ENCODE measurements around the gene B4GALNT3.

The B4GALNT3 gene

DNA sequence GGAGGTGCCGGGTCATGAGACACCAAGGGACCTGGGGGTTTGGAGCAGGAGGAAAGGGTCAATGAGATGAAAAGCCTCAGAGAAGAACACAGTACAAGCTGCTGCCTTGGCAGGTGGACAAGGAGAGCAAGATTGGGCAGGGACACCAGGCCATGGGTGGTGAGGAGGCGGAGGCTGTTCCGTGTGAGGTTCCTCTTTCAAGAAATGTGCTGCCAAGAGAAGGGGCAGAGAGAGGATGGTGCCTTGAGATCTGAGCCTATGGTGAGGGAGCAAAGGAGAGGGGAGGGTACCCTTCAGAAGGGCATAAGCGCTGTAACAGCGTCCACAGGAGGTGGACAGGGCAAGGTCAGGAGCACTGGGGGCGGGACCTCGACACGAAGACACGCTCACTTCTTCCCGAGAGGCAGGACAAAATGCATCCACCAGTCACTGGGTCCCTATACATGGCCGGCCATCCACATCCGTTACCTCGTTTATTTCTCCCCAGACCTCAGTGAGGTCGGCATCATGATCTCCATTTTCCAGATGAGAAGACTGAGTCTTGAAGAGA, 100.2 kb downstream of the B4GALNT3 start:
- no peak for DNase-seq (ENCODE audit: low spot score)

DNA sequence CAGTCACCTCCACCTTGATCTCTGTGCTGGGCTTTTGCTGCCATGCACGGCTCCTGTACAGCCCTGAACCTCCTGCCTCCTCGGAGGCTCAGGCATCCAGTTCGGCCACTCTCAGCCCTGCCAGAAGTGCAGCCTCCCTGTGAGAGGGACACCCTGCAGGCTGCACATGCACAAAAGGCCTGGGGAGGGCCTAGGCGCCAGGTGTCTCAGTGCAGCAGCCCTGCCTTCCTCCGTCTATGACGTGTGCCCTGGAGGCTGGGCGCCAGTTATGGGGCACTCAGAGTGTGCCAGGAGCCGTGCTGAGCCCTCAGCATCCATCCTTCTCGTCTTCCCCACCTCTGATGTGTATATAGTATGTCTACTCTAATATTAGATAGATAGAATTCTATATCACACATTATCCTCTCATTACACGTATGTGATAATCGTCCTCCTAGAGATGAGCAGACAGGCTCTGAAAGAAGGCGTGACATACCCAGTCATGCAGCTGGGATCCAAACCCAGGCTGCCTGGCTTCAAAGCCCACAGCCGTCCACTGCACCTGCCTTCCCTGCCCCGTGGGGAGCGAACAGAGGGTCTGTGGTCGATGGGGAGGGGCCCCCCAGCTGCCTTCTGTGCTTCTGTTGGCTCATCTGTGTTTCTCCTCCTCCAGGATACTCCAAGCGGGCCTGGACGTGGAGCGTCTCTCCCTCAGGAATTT, 101.1 kb downstream of the B4GALNT3 start:
- no peak for DNase-seq (ENCODE audit: low spot score)

DNA sequence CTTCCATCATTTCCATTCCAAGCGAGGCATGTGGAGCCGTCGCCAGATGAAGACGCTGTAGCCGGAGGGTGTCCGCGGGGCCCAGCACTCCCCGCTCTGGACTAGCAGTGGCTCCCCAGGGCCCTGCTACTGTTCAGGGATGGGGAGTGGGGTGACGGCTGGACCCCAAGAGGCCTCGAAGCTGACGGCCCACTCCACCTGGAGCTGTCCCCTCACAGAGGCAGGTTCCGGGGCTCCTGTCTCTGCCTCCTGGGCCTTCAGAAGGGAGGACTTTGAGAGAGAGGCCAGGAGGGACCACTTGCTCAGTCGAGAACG, 101.6 kb downstream of the B4GALNT3 start:
- no peak for DNase-seq (ENCODE audit: low spot score)

DNA sequence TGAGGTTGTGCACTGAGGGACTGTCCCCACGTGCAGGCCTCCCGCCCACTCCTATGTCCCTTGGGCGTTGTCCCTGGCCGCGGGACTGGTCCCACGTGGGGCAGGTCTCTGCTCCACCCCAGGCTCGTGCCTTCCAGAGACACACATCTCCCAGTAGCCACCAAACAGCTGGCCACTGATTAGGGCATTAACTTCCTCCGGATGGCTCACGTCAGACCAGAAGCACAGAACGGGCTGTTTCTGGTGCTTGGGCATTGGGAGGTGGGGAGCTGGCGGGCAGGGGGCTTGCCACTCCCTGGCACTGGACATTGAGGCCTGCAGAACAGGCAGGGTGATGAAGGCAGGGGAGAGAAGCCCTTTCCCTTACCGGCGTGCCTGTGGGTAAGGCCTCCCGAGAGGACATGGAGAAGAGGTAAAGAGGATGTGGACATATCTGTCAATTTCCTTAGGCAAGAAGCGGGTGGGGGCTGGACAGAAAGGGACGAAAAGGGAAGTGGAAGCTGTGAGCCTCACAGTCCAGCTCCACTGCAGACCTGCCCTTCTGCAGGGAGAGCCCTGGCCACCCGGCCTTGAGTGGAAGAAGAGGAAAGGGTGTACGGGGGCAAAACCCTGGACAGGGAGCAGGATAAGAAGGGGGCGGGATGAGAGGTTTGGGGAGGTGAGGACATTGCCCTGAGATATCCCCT, 102.3 kb downstream of the B4GALNT3 start:
- no peak for DNase-seq (ENCODE audit: low spot score)

DNA sequence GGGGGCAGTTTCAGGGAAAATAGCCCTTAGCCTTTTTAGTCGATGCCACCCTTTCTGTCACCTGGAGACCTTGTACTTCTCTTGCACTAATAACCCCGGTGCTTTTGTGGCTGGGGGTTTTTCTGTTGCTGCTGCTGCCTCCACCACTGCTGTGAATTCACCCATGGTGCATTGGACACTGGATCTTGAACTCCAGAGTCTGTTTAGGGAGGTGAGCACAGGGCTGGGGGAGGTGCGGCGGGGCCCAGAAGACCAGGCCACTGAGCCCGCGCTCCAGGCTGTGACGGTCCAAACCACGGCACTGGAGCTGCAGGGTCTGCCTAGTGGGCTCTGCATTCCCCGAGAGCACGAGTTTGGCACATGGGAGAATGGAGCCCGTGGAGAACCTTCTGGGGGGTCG, 102.9 kb downstream of the B4GALNT3 start:
- no peak for DNase-seq (ENCODE audit: low spot score)

DNA sequence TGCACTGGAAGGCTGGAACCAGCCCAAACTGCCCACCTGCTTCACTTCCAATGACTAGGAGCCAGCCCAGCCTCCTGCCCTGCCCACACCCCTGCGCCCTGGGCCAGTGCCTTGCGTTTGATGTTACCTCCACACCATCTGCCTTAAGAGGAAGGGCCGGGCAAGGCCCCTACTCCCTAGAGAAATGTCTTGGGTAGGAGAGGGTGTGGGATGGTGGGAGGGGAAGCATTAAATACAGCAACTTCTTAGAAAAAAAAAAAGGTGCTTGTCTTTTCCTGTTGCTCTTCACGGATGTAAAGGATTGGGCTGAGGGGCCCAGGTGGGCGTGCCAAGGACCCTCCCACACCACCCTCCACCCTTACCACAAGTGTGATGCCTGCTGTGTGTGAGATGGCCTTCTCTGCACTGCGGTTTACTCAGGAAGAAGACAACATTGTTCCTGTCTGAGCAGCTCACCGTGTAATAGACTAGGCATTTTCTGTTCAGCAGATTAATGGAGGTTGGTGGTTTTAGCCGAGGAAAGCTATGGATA, 103.6 kb downstream of the B4GALNT3 start:
- DNase-seq (ENCODE audit: low spot score), result no peak

DNA sequence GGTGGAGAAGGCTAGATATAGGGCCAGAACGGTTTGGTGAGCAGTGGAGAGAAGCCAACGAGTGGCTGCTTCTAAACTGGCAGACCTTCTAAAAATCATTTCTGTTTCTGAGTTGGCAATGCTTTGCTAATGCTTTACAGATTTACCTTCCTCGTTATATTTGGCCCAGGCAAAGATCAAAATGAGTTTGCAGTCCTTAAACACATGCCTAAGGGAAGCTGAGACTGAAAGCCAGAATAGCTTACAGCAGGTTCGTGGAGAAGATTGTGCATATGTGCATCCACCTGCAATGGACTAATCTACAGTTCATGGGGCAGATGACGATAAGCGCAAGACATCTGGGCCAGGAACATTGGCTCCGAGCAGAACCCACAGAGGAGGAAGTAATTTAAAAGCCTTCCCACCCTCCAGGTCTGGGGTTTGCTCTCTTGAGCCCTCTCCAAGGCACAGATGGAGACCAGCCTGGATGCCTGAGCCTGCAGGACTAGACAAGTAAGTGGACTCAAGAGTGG, 104.1 kb downstream of the B4GALNT3 start:
- no peak for DNase-seq (ENCODE audit: low spot score)

DNA sequence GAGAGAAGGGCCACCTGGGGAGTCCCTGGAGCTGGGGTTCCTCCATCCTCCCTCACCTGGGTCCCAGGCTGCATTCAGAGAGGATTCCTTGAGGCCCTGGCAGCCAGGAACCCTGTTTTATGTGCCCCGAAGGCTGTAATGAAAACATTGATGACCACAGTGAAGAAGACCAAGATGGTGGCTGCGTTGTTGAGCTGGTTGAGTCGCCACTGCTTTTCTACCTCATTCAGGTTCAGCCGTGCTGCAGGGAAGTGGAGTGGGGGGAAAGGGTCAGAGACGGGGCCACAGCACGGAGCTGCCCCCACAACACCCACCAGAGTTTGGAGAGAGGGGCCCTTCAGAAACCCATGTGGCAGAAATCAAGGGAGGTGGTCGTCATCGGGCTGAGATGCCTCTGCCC, 105.4 kb downstream of the B4GALNT3 start:
- no peak for DNase-seq (ENCODE audit: low spot score)

DNA sequence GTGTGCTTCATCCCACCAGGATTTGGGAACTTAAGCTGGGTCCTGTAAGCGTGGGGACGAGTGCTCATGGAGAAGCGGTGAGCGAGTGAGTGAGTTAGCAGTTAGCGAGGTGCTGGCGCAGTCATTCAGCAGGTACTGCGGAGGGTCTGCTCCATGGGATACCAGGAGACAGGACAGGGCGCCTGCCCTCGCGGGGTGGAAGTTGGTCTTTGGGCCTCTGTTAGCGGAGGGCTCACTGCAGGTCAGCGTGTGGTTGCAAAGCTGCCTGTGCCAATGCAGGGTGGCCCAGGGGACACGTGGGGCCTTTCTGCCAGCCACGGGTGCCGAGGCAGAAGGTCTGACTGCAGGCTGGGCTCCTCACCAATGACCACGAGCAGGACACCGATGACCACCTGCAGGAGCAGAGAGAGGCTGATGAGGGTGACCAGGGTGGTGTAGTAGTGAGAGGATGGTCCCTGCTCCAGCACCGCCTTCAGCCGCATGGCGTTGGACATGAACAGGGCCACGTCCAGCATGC, 105.9 kb downstream of the B4GALNT3 start:
- no peak for DNase-seq (ENCODE audit: low spot score)

DNA sequence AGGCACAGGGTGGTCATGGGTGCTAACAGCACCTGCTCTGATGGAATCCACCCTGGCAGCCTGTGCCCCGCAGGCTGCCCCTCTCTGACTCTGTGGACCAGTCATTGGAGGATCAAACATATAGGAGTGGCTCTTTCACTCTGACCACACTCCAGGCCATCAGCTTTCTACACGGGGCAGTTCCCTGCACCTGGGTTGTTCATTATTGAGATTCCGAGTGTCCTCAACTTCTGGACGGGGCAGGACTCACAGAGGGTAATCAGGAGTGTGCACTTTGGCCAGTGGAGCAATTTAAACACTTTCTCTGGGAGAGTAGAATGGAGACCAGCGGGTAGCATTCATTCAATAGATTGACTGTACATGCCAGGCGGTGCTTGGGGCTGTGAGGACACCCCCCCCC, 108.7 kb downstream of the B4GALNT3 start:
- no peak for DNase-seq (ENCODE audit: low spot score)

DNA sequence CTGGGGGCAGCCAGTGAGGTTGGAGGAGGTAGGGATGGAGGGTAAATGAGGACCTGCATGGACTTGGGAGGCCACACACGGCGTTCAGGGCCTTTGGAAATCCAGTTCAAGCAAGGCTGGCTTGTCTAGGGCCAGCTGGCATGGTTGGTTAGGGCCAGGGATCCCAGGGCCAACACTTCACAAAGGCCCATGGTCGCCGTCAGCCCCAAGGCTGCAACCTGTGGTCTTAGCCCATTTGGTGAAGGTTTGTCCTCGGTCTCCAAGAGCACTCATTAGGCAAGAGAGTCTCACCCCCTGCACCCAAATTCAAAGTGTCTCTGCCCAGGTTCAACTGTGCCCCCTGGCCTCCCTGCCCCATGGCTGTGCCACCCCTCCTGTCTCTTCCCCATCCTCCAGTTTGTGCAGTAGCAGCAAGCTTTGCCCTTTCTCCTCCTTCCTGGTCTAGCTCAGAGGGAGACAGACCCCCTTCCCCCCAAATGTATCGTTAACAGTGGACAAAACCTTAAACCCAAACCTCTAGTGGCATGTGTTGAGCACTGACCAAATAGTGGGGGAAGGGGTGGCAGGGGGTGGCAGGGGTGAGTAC, 109.4 kb downstream of the B4GALNT3 start:
- DNase-seq (ENCODE audit: low spot score), result no peak

DNA sequence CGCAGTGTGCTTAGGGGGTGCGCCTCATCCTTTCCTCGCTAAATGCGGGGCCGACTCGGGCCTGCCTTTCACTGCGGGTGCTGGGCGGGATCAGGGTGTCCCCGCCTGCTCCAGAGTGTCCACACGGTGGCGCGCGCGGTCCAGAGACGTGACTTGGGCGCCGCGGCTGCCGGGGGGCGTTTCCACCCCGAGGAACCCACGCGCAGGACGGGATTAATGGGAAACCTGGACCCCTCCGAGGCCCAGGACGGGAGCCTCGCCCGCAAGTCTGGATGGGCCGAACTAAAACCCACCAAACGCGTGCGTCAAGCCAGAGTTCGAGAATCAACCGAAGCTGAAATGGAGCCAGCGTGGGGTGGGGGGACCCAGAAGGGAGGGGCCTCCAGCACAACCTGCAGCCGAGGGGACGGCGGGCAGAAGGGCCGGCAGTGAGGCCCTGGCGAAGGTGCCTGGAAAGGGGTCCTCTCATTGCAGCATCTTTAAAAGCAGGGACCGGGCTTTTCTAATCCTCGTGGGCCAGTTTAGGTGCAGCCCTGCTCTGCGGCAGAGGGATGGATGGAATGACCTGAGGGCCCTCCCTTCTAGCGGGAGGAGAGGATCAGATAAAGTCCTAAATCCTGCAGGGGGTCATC, 110.2 kb downstream of the B4GALNT3 start:
- DNase-seq (ENCODE audit: low spot score), result peak; percentile 96

DNA sequence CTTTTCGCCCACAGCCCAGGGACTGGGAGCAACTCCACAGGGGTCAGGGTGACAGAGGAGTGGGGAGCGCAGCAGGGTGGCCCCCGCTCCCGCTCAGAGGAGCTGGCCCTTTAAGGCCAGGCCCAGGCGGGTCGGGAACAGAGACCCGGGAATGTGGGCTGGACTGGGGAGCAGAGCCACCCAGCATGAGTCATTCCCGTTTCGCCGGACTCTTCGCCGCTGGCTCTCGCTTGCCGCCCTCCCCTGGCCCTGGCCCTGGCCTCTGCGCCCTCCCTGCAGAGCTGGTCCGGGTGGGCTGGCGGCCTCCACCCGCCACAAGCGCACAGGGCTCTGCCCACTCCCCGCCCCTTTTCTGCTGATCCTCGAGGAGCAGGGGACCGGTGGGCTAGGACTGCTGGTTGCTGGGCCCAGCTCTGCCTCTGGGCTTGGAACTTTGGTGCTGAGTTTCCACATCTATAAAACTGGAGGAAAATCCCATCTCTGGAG, 110.7 kb downstream of the B4GALNT3 start:
- peak; percentile 83 for DNase-seq (ENCODE audit: low spot score)

DNA sequence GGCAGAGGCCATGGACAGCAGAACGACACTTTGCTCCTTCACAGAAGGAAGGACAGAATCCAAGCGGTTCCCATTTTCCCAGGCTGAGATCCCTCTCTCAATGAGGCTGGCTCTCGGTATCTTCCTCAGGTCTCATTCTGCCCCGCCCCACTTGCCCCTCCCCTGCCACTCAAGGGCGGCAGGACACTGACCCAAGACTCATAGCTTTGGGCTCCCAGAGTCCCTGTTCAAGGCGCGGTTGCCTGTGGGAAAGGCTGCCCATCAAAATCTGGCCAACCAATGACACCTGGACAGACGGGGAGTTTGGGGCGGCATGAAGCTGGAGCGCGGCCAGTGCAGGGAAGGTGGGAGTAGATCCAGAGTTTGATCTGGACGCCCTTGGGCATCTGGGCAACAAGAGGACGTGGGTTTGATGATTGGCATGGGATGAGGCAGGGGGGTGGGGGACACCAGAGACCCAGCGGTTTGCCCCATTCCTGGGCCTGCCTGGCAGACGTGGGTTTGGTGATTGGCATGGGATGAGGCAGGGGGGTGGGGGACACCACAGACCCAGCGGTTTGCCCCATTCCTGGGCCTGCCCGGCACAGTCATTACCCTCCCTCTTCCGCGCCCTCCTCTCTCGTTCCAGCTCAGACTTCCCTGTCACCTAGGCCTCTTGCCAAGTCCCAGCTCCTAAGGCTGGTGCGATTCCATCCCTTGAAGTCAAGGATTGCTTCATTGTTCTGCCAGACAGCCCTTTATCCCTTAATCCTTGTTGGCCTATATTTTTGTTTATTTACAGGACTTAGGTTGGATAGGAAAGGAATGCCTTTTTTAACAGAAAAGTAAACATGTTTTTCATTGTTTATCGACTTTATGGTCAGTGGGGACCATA, 111.4 kb downstream of the B4GALNT3 start:
- no peak for DNase-seq (ENCODE audit: low spot score)

DNA sequence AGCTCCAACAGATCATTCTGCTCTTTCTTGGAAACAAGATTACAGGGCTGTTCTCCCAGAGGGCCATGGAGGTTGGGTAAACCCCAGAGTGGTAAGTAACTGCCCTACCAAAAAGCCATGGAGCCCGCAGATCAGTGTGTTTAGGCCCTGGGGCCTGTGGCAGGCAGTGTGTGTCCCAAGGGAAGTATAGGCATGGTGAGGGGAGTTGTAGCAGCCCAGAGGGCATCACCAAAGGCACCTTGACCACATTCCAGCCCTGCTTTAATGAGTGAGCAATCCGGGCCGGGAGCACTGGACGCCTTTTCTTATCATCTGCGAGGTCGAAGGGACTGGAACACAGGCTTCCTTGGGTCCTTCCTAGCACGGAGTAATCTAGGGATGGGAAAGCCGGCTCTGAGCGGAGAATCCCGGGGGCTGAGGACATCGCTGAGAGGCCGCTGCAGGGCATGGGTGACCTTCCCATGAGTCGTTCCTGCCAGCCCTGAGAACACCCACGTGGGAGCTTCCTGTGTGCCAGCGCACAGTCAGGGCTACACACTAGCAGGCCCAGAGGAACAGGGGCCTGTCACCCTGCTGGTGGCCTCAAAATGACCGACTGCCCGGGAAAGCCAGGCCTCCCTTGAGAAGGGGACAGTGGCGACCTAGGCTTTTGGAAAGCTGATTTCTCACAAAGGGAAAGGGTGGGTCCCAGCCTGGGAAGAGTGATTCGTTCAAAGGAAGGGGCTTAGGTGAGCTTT, 112.2 kb downstream of the B4GALNT3 start:
- no peak for DNase-seq (ENCODE audit: low spot score)

DNA sequence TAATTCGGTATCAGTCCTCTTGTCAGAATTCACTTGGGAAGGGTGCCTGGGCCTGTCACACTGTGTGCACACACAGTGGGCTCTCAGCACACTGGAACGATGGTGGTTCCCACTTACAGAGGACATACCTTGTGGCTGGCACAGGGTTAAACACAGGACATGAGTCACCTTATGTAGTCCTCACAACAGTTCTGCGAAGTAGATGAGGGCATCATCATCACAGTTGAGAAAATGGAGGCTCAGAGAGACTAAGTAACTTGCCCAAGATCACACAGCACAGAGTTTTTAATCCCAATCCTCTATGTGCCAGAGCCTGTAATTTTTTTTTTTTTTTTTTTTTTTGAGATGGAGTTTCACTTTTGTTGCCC, 112.8 kb downstream of the B4GALNT3 start:
- no peak for DNase-seq (ENCODE audit: low spot score)

DNA sequence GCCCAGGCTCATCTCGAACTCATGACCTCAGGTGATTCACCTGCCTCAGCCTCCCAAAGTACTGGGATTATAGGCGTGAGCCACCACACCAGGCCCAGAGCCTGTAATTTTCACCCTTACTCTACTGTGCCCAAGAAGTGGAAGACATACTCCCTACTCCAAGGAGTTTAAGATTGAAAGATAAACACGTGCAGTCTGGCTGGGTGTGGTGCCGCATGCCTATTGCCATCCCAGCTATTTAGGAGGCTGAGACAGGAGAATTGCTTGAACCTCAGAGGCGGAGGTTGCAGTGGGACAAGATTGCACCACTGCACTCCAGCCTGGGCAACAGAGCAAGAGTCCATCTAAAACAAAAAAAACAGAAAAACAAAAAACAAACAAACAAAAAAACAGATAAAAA, 113.5 kb downstream of the B4GALNT3 start:
- DNase-seq (ENCODE audit: low spot score), result no peak

DNA sequence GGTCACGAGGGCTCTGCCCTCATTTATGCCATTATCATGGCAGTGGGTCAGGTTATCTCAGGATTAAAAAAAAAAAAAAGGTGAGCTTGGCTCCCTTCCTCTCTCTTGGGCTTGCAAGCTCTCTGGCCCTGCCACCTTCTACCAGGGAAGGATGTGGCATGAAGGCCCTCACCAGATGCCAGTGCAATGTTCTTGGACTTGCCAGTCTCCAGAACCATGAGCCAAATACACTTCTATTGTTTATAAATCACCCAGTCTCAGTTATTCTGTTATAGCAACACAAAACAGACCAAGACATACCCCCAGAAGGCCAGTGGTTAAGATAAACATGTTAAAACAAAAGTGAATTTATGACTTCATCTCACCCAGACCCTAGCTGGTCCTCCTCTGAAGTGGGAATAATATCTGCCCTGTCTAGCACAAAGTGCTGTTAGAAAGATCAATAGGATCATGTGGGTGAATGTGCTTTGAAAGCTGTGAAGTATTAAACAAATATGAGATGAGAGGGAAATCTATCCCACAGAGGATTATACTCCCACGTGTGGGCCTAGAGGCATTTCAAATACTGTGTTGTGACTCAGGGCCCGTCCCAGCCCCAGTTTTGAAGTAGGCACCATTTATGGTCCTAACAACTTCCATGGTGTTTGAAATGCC, 114.9 kb downstream of the B4GALNT3 start:
- DNase-seq (ENCODE audit: low spot score), result no peak

DNA sequence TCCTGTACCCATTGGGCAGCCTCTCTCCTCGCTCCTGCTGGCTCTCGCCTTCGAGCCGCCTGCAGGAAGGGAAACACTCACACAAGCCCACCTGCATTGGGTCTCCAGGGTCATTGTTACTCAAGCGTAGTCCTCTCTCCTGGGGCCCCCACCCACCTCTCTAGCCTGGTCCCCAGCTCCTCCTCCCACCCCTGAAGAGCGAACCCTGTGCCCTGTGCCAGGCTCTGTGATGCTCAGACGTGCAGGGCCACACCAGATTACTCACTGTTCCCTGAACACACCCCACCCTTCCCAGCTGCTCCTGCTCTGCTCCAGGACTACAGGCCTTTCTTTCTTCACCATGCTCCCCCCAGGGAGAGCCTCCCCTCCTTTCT, 115.4 kb downstream of the B4GALNT3 start:
- DNase-seq (ENCODE audit: low spot score), result no peak

All from ecto neural progenitor cell (in vitro differentiated cells).